ENCODE data around the gene ADGRF3. TPM values are rescaled to one million over a fixed set of nuclear protein-coding genes. Genes with fewer than 3 reads are reported as not detected.
A peak's percentile ranks its signal among the peaks of the same experiment; 100 is the strongest.
"Not testable (repeated sequence)": the region's sequence is repeated elsewhere in the genome, so short reads cannot be mapped to it uniquely, and the experiment has no call there.

Gene ADGRF3
- 0.76 TPM for polyA plus RNA-seq (2012; ENCODE audit: missing spikeins)

- TF ChIP-seq POLR2AphosphoS5 (IDR thresholded peaks at IDR 0.05; ENCODE audit: low read depth, low read length) (no peak), TAF1 (IDR thresholded peaks at IDR 0.05; ENCODE audit: borderline replicate concordance, low read depth, low read length) (0 out of 2 replicates have a peak, but pooled peaks have one; percentile 34), POLR2A (IDR thresholded peaks at IDR 0.05; ENCODE audit: low read depth, low read length) (no peak)
- DNase-seq (ENCODE audit: insufficient read length) (peak; percentile 7), FAIRE-seq (peak; percentile 70)
These were observed at the start of gene ADGRF3 for GRCh38 chr2:26346454-26347053. Gene ADGRF3 (minus strand): TSS chr2:26346789. CDS start chr2:26346234, 555 bp downstream.

GRCh38 chr2:26395394-26395793 lies 48.8 kb upstream of the ADGRF3 start:
- FAIRE-seq (no peak), DNase-seq (ENCODE audit: insufficient read length) (no peak)
- TF ChIP-seq POLR2A (IDR thresholded peaks at IDR 0.05; ENCODE audit: low read depth, low read length), result no peak
- TF ChIP-seq TAF1 (IDR thresholded peaks at IDR 0.05; ENCODE audit: borderline replicate concordance, low read depth, low read length), result no peak
- no peak for TF ChIP-seq POLR2AphosphoS5 (IDR thresholded peaks at IDR 0.05; ENCODE audit: low read depth, low read length)

GRCh38 chr2:26394694-26395093 lies 48.1 kb upstream of the ADGRF3 start:
- TF ChIP-seq POLR2AphosphoS5 (IDR thresholded peaks at IDR 0.05; ENCODE audit: low read depth, low read length) (no peak), TAF1 (IDR thresholded peaks at IDR 0.05; ENCODE audit: borderline replicate concordance, low read depth, low read length) (no peak), POLR2A (IDR thresholded peaks at IDR 0.05; ENCODE audit: low read depth, low read length) (no peak)
- FAIRE-seq (no peak), DNase-seq (ENCODE audit: insufficient read length) (no peak)

GRCh38 chr2:26387189-26387588 lies 40.6 kb upstream of the ADGRF3 start:
- FAIRE-seq, result no peak
- TF ChIP-seq TAF1 (IDR thresholded peaks at IDR 0.05; ENCODE audit: borderline replicate concordance, low read depth, low read length), result no peak
- TF ChIP-seq POLR2AphosphoS5 (IDR thresholded peaks at IDR 0.05; ENCODE audit: low read depth, low read length), result no peak
- TF ChIP-seq POLR2A (IDR thresholded peaks at IDR 0.05; ENCODE audit: low read depth, low read length), result no peak
- no peak for DNase-seq (ENCODE audit: insufficient read length)

- DNase-seq (ENCODE audit: insufficient read length), result no peak
- no peak for TF ChIP-seq POLR2A (IDR thresholded peaks at IDR 0.05; ENCODE audit: low read depth, low read length)
- TF ChIP-seq TAF1 (IDR thresholded peaks at IDR 0.05; ENCODE audit: borderline replicate concordance, low read depth, low read length), result no peak
- no peak for TF ChIP-seq POLR2AphosphoS5 (IDR thresholded peaks at IDR 0.05; ENCODE audit: low read depth, low read length)
- FAIRE-seq, result no peak
These were observed 38.0 kb upstream of the ADGRF3 start for GRCh38 chr2:26384597-26384996.

GRCh38 chr2:26384183-26384582 lies 37.6 kb upstream of the ADGRF3 start:
- TF ChIP-seq POLR2AphosphoS5 (IDR thresholded peaks at IDR 0.05; ENCODE audit: low read depth, low read length) (no peak), POLR2A (IDR thresholded peaks at IDR 0.05; ENCODE audit: low read depth, low read length) (no peak), TAF1 (IDR thresholded peaks at IDR 0.05; ENCODE audit: borderline replicate concordance, low read depth, low read length) (no peak)
- DNase-seq (ENCODE audit: insufficient read length), result no peak
- FAIRE-seq, result no peak

- FAIRE-seq (no peak), DNase-seq (ENCODE audit: insufficient read length) (no peak)
- TF ChIP-seq TAF1 (IDR thresholded peaks at IDR 0.05; ENCODE audit: borderline replicate concordance, low read depth, low read length), result no peak
- TF ChIP-seq POLR2AphosphoS5 (IDR thresholded peaks at IDR 0.05; ENCODE audit: low read depth, low read length), result no peak
- no peak for TF ChIP-seq POLR2A (IDR thresholded peaks at IDR 0.05; ENCODE audit: low read depth, low read length)
These were observed 36.0 kb upstream of the ADGRF3 start for GRCh38 chr2:26382564-26382963.

GRCh38 chr2:26380281-26380680 lies 33.7 kb upstream of the ADGRF3 start:
- DNase-seq (ENCODE audit: insufficient read length) (no peak), FAIRE-seq (no peak)
- TF ChIP-seq POLR2A (IDR thresholded peaks at IDR 0.05; ENCODE audit: low read depth, low read length) (no peak), POLR2AphosphoS5 (IDR thresholded peaks at IDR 0.05; ENCODE audit: low read depth, low read length) (no peak), TAF1 (IDR thresholded peaks at IDR 0.05; ENCODE audit: borderline replicate concordance, low read depth, low read length) (no peak)

GRCh38 chr2:26376799-26377198 lies 30.2 kb upstream of the ADGRF3 start:
- TF ChIP-seq POLR2AphosphoS5 (IDR thresholded peaks at IDR 0.05; ENCODE audit: low read depth, low read length) (no peak), POLR2A (IDR thresholded peaks at IDR 0.05; ENCODE audit: low read depth, low read length) (no peak), TAF1 (IDR thresholded peaks at IDR 0.05; ENCODE audit: borderline replicate concordance, low read depth, low read length) (no peak)
- DNase-seq (ENCODE audit: insufficient read length) (no peak), FAIRE-seq (no peak)

GRCh38 chr2:26370909-26371308 lies 24.3 kb upstream of the ADGRF3 start:
- not testable (repeated sequence) for FAIRE-seq; DNase-seq (ENCODE audit: insufficient read length)

- DNase-seq (ENCODE audit: insufficient read length), result not testable (repeated sequence)
- peak; percentile 5 for FAIRE-seq
These were observed 23.1 kb upstream of the ADGRF3 start for GRCh38 chr2:26369664-26370063.

- FAIRE-seq (no peak), DNase-seq (ENCODE audit: insufficient read length) (no peak)
- TF ChIP-seq POLR2A (IDR thresholded peaks at IDR 0.05; ENCODE audit: low read depth, low read length) (no peak), POLR2AphosphoS5 (IDR thresholded peaks at IDR 0.05; ENCODE audit: low read depth, low read length) (no peak), TAF1 (IDR thresholded peaks at IDR 0.05; ENCODE audit: borderline replicate concordance, low read depth, low read length) (no peak)
These were observed 20.4 kb upstream of the ADGRF3 start for GRCh38 chr2:26366957-26367356.

GRCh38 chr2:26364669-26365068 lies 18.1 kb upstream of the ADGRF3 start:
- TF ChIP-seq POLR2AphosphoS5 (IDR thresholded peaks at IDR 0.05; ENCODE audit: low read depth, low read length) (no peak), TAF1 (IDR thresholded peaks at IDR 0.05; ENCODE audit: borderline replicate concordance, low read depth, low read length) (no peak), POLR2A (IDR thresholded peaks at IDR 0.05; ENCODE audit: low read depth, low read length) (no peak)
- FAIRE-seq (no peak), DNase-seq (ENCODE audit: insufficient read length) (no peak)

All from GM12892 (cell line).